Kidney epithelial cell (primary cell): ENCODE results near the gene LMCD1. TPM values are rescaled to one million over a fixed set of nuclear protein-coding genes. Genes with fewer than 3 reads are reported as not detected.
A peak's percentile ranks its signal among the peaks of the same experiment; 100 is the strongest.

Experiments used
- DNase-seq: peaks from one replicate; pipeline ENCODE4 v3.0.0-alpha.2; 2010; ENCODE audit warnings: low read depth
- H3K27me3 ChIP-seq: 2 replicates; pipeline ENCODE4 v1.6.0; 2011; ENCODE audit warnings: low read length; ENCODE audit not compliant: control insufficient read depth, insufficient read depth
- H3K36me3 ChIP-seq: 2 replicates; pipeline ENCODE4 v1.5.1; 2011; ENCODE audit warnings: low read length; ENCODE audit not compliant: control insufficient read depth, insufficient read depth
- H3K4me3 ChIP-seq: 2 replicates; pipeline ENCODE4 v1.5.1; 2011; ENCODE audit warnings: low read depth, mild to moderate bottlenecking, control low read depth, low read length
- CTCF ChIP-seq: IDR thresholded peaks from 2 replicates; pipeline ENCODE4 v1.5.1; 2011; ENCODE audit warnings: mild to moderate bottlenecking, moderate library complexity, low read length, control low read depth, inconsistent platforms; ENCODE audit not compliant: insufficient read depth, poor library complexity, severe bottlenecking
- total RNA-seq: library from RNA; depleted of rRNA; stranded (reverse); fragments of >200 nt; gene quantifications from 2 replicates; pipeline ENCODE4 v1.2.3, GENCODE V29; 2015

The LMCD1 gene
- total RNA-seq: 221 and 264 TPM in 2 replicates

- Histone ChIP-seq H3K4me3 (peak within 1 kb of the TSS; percentile 49), H3K36me3 (no peaks in the 10 kb centered on the region), H3K27me3 (no peaks in the 10 kb centered on the region)
- DNase-seq: peak; percentile 84
- TF ChIP-seq CTCF: no peak
Observed at GRCh38 chr3:8501371-8502131, at the start of gene LMCD1. TSS of gene LMCD1 (plus strand) at chr3:8501823. CDS start at chr3:8501939, 116 bp downstream.

GRCh38 chr3:8452112-8452511, 49.5 kb upstream of the LMCD1 start:
- Histone ChIP-seq H3K36me3 (no peaks in the 10 kb centered on the region), H3K4me3 (no peak overlapping the region)
- DNase-seq: no peak

GRCh38 chr3:8453153-8453552, 48.5 kb upstream of the LMCD1 start:
- Histone ChIP-seq H3K27me3 (no peaks in the 10 kb centered on the region), H3K4me3 (no peak overlapping the region), H3K36me3 (no peaks in the 10 kb centered on the region)
- DNase-seq: no peak
- TF ChIP-seq CTCF: no peak

More at GRCh38 chr3:8452112-8452511, 49.5 kb upstream of the LMCD1 start:
- no peak for TF ChIP-seq CTCF
- H3K27me3 ChIP-seq: no peaks in the 10 kb centered on the region

- no peak for TF ChIP-seq CTCF
- no peaks in the 10 kb centered on the region for H3K27me3 ChIP-seq
- H3K4me3 ChIP-seq: no peak overlapping the region
- no peaks in the 10 kb centered on the region for H3K36me3 ChIP-seq
- DNase-seq: no peak
Observed at GRCh38 chr3:8455526-8456411, 45.9 kb upstream of the LMCD1 start.

GRCh38 chr3:8456412-8456811, 45.2 kb upstream of the LMCD1 start:
- Histone ChIP-seq H3K4me3 (no peak overlapping the region), H3K36me3 (no peaks in the 10 kb centered on the region), H3K27me3 (no peaks in the 10 kb centered on the region)
- DNase-seq: no peak
- no peak for TF ChIP-seq CTCF
